HG03469 (cell line): Measurements from ENCODE around the gene ZNF440.
"Not testable (repeated sequence)": the region's sequence is repeated elsewhere in the genome, so short reads cannot be mapped to it uniquely, and the experiment has no call there.

Experiments
- ATAC-seq: cut with Tn5 transposase; IDR thresholded peaks from one replicate; pipeline ENCODE4 v1.9.1; 2021; ENCODE audit warnings: mild to moderate bottlenecking, moderate library complexity, moderate number of reproducible peaks; ENCODE audit not compliant: unreplicated experiment

Gene ZNF440

GRCh38 chr19:11814029-11814699 lies at the start of gene ZNF440:
TSS of gene ZNF440 (plus strand) at chr19:11814273. CDS start at chr19:11814448, 175 bp downstream.
- ATAC-seq = peak; percentile 84

- ATAC-seq = peak; percentile 42
These were observed 47.2 kb upstream of the ZNF440 start, which contains the start of gene ZNF441 for GRCh38 chr19:11766597-11767591. TSS of gene ZNF441 (plus strand) at chr19:11767000. CDS start at chr19:11767194, 194 bp downstream.

- no peak for ATAC-seq
These were observed 46.4 kb upstream of the ZNF440 start for GRCh38 chr19:11767633-11768133.

GRCh38 chr19:11769995-11770394 lies 44.1 kb upstream of the ZNF440 start:
- ATAC-seq = no peak

- ATAC-seq = not testable (repeated sequence)
These were observed 42.6 kb upstream of the ZNF440 start for GRCh38 chr19:11771520-11771919.

GRCh38 chr19:11776669-11777068 lies 37.4 kb upstream of the ZNF440 start:
- not testable (repeated sequence) for ATAC-seq

GRCh38 chr19:11780431-11781020 lies 33.5 kb upstream of the ZNF440 start:
- no peak for ATAC-seq

- ATAC-seq = no peak
These were observed 32.6 kb upstream of the ZNF440 start for GRCh38 chr19:11781295-11782057.

GRCh38 chr19:11783767-11784166 lies 30.3 kb upstream of the ZNF440 start:
- ATAC-seq = no peak

- ATAC-seq = no peak
These were observed 29.7 kb upstream of the ZNF440 start for GRCh38 chr19:11784356-11784755.

GRCh38 chr19:11787536-11787935 lies 26.5 kb upstream of the ZNF440 start:
- no peak for ATAC-seq

GRCh38 chr19:11792942-11793341 lies 21.1 kb upstream of the ZNF440 start:
- ATAC-seq = no peak

GRCh38 chr19:11797491-11797890 lies 16.6 kb upstream of the ZNF440 start:
- no peak for ATAC-seq

GRCh38 chr19:11798391-11799330 lies 15.4 kb upstream of the ZNF440 start, which contains the start of gene ZNF491:
TSS of gene ZNF491 (plus strand) at chr19:11798523. CDS start at chr19:11805954, 7,431 bp downstream.
- peak; percentile 84 for ATAC-seq

GRCh38 chr19:11806354-11807098 lies 7.5 kb upstream of the ZNF440 start:
- ATAC-seq = no peak

- ATAC-seq = no peak
These were observed 7.0 kb upstream of the ZNF440 start for GRCh38 chr19:11807099-11807380.

GRCh38 chr19:11813703-11814028 lies 407 bp upstream of the ZNF440 start:
- ATAC-seq = no peak

GRCh38 chr19:11814700-11815035 lies 595 bp downstream of the ZNF440 start:
- ATAC-seq = no peak
